A673 (cell line): ENCODE results near the gene C6orf15. TPM values are rescaled to one million over a fixed set of nuclear protein-coding genes. Genes with fewer than 3 reads are reported as not detected.

Experiments
- BruUV-seq: library from RNA; stranded (reverse); fragments of 400-500 nt; replicated peaks from 2 replicates; lab custom pipeline; 2021; lab: Mats Ljungman, UMichigan
- CTCF ChIA-PET: fragments of 300-600 bp; sonication (Branson Sonifier 250); formaldehyde crosslinking; loops from one replicate; lab custom pipeline; 2022; ENCODE audit warnings: antibody characterized with exemption; lab: Charles Lee
- POLR2A ChIA-PET: fragments of 300-600 bp; sonication (Branson Sonifier 250); formaldehyde crosslinking; loops from one replicate; lab custom pipeline; 2022; ENCODE audit warnings: antibody characterized with exemption; ENCODE audit not compliant: low non-redundant PET; lab: Charles Lee
- DNase-seq: peaks from one replicate; pipeline ENCODE4 v3.0.0-alpha.2; 2015; ENCODE audit warnings: low spot score
- H3K27ac ChIP-seq: fragments of 200-600 bp; sonication (generic); 2 replicates; pipeline ENCODE4 v1.5.1; 2016; ENCODE audit warnings: mixed run types, low read depth, mild to moderate bottlenecking, mixed read lengths, antibody characterized with exemption, low read length; ENCODE audit not compliant: poor library complexity, severe bottlenecking
- H3K27me3 ChIP-seq: fragments of 200-600 bp; sonication (generic); replicated peaks from 2 replicates; pipeline ENCODE4 v1.6.1; 2017; ENCODE audit warnings: mixed run types, low read depth, mild to moderate bottlenecking, mixed read lengths, antibody characterized with exemption, low read length; ENCODE audit not compliant: insufficient read depth, poor library complexity
- H3K36me3 ChIP-seq: fragments of 200-600 bp; sonication (generic); 2 replicates; pipeline ENCODE4 v1.6.1; 2016; ENCODE audit warnings: mixed run types, mild to moderate bottlenecking, mixed read lengths, antibody characterized with exemption, low read length; ENCODE audit not compliant: insufficient read depth, poor library complexity, severe bottlenecking
- H3K4me1 ChIP-seq: fragments of 200-600 bp; sonication (generic); 2 replicates; pipeline ENCODE4 v1.6.1; 2017; ENCODE audit warnings: mixed run types, mild to moderate bottlenecking, mixed read lengths, antibody characterized with exemption, low read length; ENCODE audit not compliant: insufficient read depth, poor library complexity, severe bottlenecking
- H3K4me3 ChIP-seq: fragments of 200-600 bp; sonication (generic); 2 replicates; pipeline ENCODE4 v1.5.1; 2016; ENCODE audit warnings: low read depth, mixed run types, mild to moderate bottlenecking, mixed read lengths, low read length; ENCODE audit not compliant: poor library complexity, severe bottlenecking
- H3K9me3 ChIP-seq: fragments of 200-600 bp; sonication (generic); 2 replicates; pipeline ENCODE4 v1.6.1; 2016; ENCODE audit warnings: mixed run types, low read depth, mild to moderate bottlenecking, mixed read lengths, antibody characterized with exemption, low read length; ENCODE audit not compliant: poor library complexity, severe bottlenecking
- EZH2 ChIP-seq: fragments of 200-600 bp; sonication (generic); IDR thresholded peaks from 2 replicates; pipeline ENCODE4 v1.6.1; 2017; ENCODE audit warnings: borderline replicate concordance, low read depth, mild to moderate bottlenecking, mixed read lengths, antibody characterized with exemption, low read length; ENCODE audit not compliant: poor library complexity, severe bottlenecking
- intact Hi-C: fragments of 100-400 bp; cut with micrococcal nuclease; formaldehyde crosslinking; loops from one replicate; pipeline ENCODE4 v1.10.0; 2022; ENCODE audit not compliant: unreplicated experiment
- total RNA-seq: library from RNA; stranded (reverse); gene quantifications from 2 replicates; pipeline ENCODE4 v1.2.3, GENCODE V29; 2021
- TF ChIP-seq, protein P1 (sequence below): fragments of 300-800, 200-600 bp; sonication (generic); conservative IDR thresholded peaks from 2 replicates; pipeline ENCODE4 v1.5.1; 2017; ENCODE audit warnings: low read depth, mild to moderate bottlenecking, antibody characterized with exemption, low read length, moderate library complexity, mixed read lengths

Gene C6orf15
- total RNA-seq, 1 experiment from 2014 or later: not detected

DNA sequence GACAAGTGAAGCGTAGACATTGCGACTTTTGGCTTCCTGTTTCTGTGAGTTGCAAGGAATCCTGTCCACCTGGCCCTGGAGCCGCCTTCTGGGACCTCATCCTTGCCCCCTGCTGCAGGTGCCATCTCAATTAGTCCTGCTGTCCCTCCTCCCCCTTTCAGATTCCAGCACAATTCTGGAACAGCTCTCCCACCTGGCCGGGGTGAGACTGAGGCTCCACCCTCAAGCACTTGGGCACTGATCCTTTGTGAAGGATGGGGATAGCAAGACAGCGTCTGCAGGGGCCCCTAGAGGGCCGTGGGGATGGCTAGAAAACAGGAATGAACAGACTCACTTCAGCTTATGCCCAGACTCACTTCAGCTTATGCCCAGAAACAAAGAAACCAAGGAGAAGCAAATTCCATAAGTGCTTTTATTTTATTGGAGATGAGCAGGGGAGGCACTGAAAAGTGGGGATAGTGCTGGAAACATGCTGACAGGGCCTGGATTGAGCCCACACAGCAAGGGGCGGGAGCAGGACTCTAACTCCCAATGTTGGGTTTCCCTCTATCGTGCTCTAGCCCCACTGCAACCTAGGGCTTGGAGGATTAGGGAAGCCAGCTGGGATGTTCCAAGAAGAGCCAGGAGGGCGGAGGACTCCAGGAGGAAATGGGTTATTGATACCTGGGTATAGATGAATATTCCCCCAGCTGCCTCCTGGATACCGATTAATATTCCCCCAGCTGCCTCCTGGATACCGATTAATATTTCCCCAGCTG, 1.4 kb downstream of the C6orf15 start:
- CTCF ChIA-PET: no interaction called here
- POLR2A ChIA-PET: interaction anchor here (0.6 kb wide), 1 partner anchor 18 kb away, joined by 3 read pairs; no protein-coding TSS in a partner anchor
- H3K27me3 ChIP-seq: no peaks in the 10 kb centered on the region
- TF ChIP-seq, protein P1, sequence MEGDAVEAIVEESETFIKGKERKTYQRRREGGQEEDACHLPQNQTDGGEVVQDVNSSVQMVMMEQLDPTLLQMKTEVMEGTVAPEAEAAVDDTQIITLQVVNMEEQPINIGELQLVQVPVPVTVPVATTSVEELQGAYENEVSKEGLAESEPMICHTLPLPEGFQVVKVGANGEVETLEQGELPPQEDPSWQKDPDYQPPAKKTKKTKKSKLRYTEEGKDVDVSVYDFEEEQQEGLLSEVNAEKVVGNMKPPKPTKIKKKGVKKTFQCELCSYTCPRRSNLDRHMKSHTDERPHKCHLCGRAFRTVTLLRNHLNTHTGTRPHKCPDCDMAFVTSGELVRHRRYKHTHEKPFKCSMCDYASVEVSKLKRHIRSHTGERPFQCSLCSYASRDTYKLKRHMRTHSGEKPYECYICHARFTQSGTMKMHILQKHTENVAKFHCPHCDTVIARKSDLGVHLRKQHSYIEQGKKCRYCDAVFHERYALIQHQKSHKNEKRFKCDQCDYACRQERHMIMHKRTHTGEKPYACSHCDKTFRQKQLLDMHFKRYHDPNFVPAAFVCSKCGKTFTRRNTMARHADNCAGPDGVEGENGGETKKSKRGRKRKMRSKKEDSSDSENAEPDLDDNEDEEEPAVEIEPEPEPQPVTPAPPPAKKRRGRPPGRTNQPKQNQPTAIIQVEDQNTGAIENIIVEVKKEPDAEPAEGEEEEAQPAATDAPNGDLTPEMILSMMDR: no peak
- TF ChIP-seq EZH2: no peak
- H3K9me3 ChIP-seq: no peaks in the 10 kb centered on the region
- no peak overlapping the region for H3K4me3 ChIP-seq
- intact Hi-C loops: no loop called here
- H3K4me1 ChIP-seq: peaks cover 6% of the 10 kb centered on the region
- H3K36me3 ChIP-seq: no peaks in the 10 kb centered on the region
- BruUV-seq: no TSS peak
- no peak overlapping the region for H3K27ac ChIP-seq
- DNase-seq: no peak

DNA sequence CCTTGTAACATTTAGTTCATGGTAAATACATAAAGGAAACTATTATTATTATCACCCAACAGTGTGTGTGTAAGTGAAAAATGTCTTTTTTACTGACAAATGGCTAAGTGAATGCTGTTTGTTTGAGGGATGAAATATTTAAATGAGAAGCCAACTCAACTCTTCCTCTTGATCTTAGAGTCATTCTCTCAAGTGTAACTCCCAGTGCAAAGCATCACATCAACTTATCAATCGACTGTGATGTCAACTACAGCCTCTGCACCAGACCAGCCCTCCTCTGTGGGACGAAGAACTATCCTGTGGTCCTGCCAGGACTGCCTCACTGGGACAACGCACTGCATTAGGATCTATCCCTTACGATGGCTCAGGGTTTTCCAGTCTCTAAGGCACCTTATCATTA, 5.3 kb downstream of the C6orf15 start:
- Histone ChIP-seq H3K4me1 (no peaks in the 10 kb centered on the region), H3K9me3 (no peaks in the 10 kb centered on the region), H3K27ac (no peak overlapping the region), H3K36me3 (no peaks in the 10 kb centered on the region), H3K27me3 (no peaks in the 10 kb centered on the region), H3K4me3 (no peak overlapping the region)
- TF ChIP-seq, protein P1: no peak
- TF ChIP-seq EZH2: no peak
- no peak for DNase-seq
- ChIA-PET POLR2A (no interaction called here), CTCF (no interaction called here)
- intact Hi-C loops: no loop called here
- BruUV-seq: no TSS peak

DNA sequence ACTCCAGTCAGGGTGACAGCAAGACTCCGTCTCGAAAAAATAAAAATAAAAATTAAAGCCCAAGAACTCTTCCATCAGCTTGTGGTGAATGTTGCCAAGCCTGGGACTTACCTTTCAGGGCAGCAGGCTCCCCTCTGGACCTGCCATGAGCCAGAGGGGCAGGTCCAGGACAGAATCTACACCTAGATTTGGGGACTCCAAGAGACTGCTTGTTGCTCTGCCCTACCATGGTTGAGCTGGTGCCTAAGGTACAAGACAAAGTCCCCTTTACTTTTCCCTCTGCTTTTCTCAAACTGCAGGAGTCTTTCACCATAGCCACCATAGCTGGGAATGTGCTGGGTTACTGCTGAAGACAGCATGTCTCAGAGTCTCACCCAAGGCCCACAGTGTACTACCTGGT, 9.2 kb downstream of the C6orf15 start:
- POLR2A ChIA-PET: no interaction called here
- H3K36me3 ChIP-seq: no peaks in the 10 kb centered on the region
- H3K4me3 ChIP-seq: no peak overlapping the region
- no peak for TF ChIP-seq EZH2
- TF ChIP-seq, protein P1: no peak
- CTCF ChIA-PET: no interaction called here
- no peak overlapping the region for H3K27ac ChIP-seq
- no peaks in the 10 kb centered on the region for H3K9me3 ChIP-seq
- no peaks in the 10 kb centered on the region for H3K27me3 ChIP-seq
- no TSS peak for BruUV-seq
- intact Hi-C loops: no loop called here
- no peak for DNase-seq
- H3K4me1 ChIP-seq: no peaks in the 10 kb centered on the region
